HG02840 (cell line): Measurements from ENCODE around the gene NEUROD4.
A peak's percentile ranks its signal among the peaks of the same experiment; 100 is the strongest.
"Not testable (repeated sequence)": the region's sequence is repeated elsewhere in the genome, so short reads cannot be mapped to it uniquely, and the experiment has no call there.

ENCODE experiments used
- ATAC-seq: cut with Tn5 transposase; IDR thresholded peaks from one replicate; pipeline ENCODE4 v1.9.1; 2021; ENCODE audit warnings: mild to moderate bottlenecking, moderate library complexity, moderate number of reproducible peaks; ENCODE audit not compliant: unreplicated experiment, low FRiP score

The NEUROD4 gene

DNA sequence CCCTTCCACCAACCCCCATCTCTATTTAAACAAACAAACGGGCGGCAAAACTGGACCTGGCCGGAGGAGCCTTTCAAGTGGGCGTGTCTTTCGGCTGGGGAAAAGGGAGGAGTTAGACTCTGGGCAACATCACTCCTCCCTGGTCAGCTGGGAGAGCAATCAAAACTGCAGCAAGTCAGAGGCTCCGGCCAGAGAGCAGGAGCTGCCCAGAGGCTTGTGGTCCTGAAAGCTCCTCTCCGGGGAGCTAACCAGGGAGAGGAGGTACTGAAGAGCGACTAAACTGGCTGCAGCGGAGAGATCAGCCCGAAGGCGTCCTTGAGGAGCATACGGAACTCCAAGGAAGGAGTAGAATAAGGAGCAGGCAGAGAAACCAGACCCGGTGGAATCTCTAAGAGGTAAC lies at the start of gene NEUROD4:
Gene NEUROD4 (plus strand): TSS at position 191 of the 400 bp plus-strand sequence. CDS start 6,466 bp downstream, outside the sequence.
- ATAC-seq = no peak

GRCh38 chr12:54970741-54971140 lies 49.0 kb upstream of the NEUROD4 start:
- no peak for ATAC-seq

- ATAC-seq = no peak
Measured at GRCh38 chr12:54973556-54973955, 46.2 kb upstream of the NEUROD4 start.

DNA sequence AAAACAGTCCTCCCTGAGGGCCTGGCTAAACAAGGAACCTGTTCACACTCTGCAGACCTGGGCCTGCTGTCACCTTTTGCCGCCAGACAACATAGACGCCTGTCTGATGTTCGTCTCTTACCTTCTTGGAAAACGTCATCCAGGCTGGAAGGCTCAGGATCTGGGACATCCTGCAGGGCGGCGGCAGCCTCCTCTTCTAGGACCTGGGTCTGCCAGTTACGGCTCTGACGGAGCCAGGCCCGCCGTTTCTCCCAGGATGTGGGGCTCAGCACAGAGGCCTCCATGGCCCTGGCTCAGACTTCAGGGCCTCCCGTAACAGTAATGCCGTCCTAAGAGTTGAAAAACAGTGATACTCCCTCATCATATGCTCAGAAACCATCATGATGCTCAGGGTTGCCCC lies 45.5 kb upstream of the NEUROD4 start:
- no peak for ATAC-seq

- ATAC-seq = no peak
Measured at GRCh38 chr12:54975272-54975671, 44.5 kb upstream of the NEUROD4 start.

DNA sequence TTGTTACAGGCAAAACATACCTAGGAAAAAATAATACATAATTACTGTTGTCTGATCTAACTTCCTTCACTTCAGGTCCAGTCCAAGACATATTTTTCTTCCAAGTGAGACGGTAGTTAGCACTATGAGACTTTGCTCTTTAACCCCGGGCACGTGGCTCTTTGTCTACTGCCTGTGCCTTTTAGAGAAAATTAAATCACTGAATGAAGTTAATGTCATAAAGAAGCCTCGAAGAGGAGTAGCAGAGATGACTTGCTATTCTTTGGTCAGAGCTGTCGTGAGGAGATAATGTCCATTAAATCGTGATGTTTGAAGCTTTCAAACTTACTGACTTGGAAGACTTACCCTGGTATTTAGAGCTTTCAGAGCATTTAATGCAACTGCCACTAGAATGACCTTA lies 43.9 kb upstream of the NEUROD4 start:
- ATAC-seq = no peak

- ATAC-seq = no peak
Measured at GRCh38 chr12:54977155-54977554, 42.6 kb upstream of the NEUROD4 start.

GRCh38 chr12:54977857-54978256 lies 41.9 kb upstream of the NEUROD4 start:
- no peak for ATAC-seq

DNA sequence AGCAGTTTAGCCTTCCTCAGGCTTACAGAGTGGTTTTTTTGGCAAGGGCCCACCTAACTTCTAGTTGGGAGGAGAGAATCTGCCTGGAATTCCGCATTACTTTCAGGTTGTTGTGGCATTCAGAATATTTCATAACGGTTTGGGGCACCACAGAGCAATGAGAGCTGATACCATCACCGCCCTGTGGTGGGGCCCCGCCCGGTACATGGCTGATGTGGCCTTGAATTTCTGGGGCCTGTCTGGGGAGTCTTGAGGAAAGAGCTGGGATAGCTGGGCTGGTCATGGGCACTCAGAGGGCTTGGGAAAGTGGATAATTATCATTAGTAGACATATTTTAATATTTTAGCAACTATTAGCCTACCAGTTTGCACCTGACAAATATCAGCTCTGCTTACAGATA lies 39.4 kb upstream of the NEUROD4 start:
- no peak for ATAC-seq

DNA sequence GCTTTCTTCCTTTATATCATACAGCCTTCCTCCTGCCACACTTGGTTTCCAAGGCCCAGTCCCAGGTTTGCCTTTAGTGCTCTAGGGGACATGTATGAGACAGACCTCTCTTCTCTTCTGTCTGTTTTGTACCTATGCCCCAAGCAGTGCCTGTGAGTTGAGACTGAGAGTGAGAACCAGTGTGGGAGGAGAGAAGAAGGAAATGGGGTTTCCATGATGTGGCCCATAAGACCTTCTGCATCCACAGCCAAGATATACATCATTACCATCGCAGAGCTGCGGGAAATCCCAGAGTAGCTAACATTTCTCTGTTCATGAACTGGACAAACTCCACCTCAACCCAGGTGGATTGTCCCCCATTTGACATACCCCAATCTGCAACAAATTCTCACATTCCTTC lies 38.0 kb upstream of the NEUROD4 start:
- no peak for ATAC-seq

- ATAC-seq = no peak
Measured at GRCh38 chr12:54983536-54984101, 36.2 kb upstream of the NEUROD4 start.

GRCh38 chr12:54984658-54985376 lies 35.0 kb upstream of the NEUROD4 start, which contains the start of gene TESPA1:
Gene TESPA1, minus strand, starts transcription at chr12:54984762. Its CDS starts 10,200 bp downstream, at chr12:54974562.
- ATAC-seq = peak; percentile 89

- not testable (repeated sequence) for ATAC-seq
Measured at GRCh38 chr12:54986773-54987172, 33.0 kb upstream of the NEUROD4 start.

DNA sequence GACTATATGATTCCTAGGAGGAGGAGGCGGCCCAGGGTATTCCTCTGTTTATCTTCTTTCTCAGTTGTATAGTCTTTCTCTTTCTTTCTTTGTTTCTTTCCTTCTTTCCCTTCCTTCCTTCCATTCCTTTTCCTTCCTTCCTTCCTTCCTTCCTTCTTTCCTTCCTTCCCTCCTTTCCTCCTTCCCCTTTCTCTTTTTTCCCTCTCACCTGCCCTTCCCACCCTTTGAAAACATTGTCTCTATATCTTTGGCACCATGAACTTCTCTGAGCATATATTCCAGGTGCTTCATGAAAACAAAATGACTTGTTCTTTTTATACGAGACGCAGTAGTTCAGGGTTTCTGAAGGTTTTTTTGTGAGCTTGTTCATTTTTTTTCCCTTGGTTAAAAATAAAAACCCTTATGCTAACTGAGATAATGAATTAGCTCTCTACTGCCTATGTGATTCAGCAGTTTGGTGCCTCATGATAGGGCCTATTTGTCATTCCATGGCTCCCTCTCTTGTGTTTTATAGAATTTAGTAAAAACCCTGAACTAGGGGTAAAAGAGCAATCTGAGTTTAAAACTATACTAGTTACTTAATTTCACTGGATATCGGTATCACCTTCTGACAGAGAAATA lies 32.1 kb upstream of the NEUROD4 start:
- no peak for ATAC-seq

- no peak for ATAC-seq
Measured at GRCh38 chr12:54988402-54989054, 31.2 kb upstream of the NEUROD4 start.

GRCh38 chr12:54989829-54990228 lies 29.9 kb upstream of the NEUROD4 start:
- ATAC-seq = no peak

DNA sequence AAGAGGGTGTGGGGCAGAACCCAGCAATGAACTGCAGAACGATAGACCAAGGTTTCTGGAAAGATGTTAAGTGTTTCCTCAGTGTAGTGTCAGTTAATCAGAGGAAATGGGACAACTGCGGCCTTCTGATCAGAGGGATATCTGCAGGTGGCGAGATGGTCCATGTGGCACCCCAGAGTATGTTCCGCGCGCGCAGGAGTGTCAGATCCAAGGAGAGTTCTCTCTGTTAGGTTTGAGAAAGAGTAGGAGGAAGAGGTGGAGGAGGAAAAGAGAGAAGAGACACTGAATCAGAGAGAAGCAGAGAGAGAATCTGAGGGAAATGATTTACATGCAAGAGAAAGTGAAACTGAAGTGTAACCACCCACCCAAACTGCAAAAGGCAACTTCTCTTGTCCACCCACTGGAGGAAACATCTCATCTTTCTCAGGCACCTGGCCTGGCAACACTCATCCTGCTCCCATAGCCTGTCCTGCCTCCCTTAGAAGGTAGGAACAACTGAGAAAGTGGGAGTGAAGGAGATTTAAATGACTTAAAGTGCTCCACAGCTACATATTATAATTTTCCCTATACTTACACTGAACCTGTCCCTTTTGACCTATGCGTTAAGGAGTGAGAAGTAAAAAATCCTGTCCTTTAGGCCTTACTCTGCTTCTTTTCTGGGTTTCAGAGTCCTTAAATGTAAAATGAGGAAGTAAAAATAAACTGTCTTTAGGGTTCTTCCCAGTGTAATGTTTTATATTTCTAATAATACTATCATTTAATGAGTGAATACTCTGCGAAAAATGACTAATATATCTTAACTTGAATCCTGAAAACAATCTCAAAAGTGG lies 28.4 kb upstream of the NEUROD4 start:
- peak; percentile 53 for ATAC-seq

GRCh38 chr12:54991991-54992375 lies 27.8 kb upstream of the NEUROD4 start:
- ATAC-seq = peak; percentile 51

GRCh38 chr12:54993181-54993835 lies 26.5 kb upstream of the NEUROD4 start:
- ATAC-seq = peak; percentile 43

DNA sequence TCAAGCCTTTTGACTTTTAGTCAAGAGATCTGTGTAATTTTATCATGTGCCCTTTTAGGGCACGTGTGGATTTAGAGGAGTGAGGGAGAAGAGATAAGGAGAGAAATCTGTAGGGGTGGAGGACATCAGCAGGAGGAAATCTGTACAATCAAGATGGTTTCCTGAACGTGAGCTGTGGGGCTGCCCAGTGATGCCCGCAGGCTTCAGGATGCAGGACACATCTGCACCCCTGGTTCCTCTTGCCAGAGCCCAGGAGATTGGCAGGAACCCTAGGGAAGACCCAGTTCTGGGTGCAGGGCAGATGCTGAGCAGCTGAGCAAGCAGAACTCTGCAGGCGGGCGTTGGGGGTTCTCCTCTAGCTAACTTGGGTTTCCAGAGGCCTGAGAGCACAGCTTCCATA lies 23.6 kb upstream of the NEUROD4 start:
- no peak for ATAC-seq
